Colon (tissue), 2 donors: ENCODE results near the gene PGBD4.
A peak's percentile ranks its signal among the peaks of the same experiment; 100 is the strongest.

Experiments used
- FAIRE-seq: peaks from 2 replicates; lab custom pipeline; 2012; peaks lifted over from hg19 to GRCh38; lab: Jason Lieb, UNC
- donor health status: control.
- donor health status: control.

Gene PGBD4

GRCh38 chr15:34101366-34102174 is at the start of gene PGBD4, which contains the start of gene EMC7:
Gene PGBD4, plus strand, starts transcription at chr15:34102083. Its CDS starts 449 bp downstream, at chr15:34102532.
Gene EMC7, minus strand, starts transcription at chr15:34101862. Its CDS starts 23 bp downstream, at chr15:34101839.
- peak; percentile 21 for FAIRE-seq

DNA sequence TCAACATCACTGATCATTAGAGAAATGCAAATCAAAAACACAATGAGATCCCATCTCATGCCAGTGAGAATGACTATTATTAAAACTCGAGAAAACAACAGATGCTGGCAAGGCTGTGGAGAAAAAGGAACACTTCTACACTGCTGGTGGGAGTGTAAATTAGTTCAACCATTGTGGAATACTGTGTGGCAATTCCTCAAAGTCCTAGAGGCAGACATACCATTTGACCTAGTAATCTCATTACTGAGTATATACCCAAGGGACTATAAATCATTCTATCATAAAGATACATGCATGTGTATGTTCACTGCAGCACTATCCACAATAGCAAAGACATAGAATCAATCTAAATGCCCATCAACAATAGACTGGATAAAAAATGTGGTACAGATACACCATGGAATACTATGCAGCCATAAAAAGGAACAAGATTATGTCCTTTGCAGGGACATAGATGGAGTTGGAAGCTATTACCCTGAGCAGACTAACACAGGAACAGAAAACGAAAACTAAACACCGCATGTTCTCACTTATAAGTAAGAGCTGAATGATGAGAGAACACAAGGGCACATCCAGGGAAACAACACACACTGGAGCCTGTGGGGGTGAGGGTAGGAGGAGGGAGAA is 47.7 kb upstream of the PGBD4 start:
- no peak for FAIRE-seq

DNA sequence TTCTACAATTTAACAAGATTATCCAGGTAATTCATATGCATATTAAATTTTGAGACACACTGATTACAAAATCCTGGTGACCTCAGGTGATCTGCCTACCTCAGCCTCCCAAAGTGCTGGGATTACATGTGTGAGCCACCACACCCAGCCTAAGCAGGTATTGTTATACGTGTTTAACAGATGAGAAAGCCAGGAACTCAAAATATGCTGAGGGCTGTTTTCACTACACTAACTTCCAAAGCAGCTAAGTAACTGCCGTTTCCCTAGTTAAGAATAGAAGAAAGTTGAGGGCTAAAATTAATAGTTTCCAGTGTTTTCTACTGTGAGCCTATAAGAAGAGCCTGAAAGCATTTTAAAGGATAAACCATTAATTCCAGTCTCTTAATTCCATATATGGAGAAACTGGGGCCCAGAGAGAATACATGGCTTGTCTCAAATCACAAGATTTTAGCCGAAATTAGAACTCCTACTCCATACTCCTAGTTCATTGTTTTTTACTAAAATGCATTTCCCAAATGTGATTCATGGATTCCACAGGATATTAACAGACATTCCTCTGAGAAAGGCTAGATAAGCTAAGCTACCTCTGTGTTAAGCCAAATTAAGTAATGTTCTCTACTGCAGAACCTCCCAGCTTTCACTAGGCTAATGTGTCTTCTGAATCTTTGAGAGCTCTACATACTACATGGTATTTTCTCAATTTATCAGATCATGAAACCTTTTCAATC is 45.9 kb upstream of the PGBD4 start:
- no peak for FAIRE-seq

DNA sequence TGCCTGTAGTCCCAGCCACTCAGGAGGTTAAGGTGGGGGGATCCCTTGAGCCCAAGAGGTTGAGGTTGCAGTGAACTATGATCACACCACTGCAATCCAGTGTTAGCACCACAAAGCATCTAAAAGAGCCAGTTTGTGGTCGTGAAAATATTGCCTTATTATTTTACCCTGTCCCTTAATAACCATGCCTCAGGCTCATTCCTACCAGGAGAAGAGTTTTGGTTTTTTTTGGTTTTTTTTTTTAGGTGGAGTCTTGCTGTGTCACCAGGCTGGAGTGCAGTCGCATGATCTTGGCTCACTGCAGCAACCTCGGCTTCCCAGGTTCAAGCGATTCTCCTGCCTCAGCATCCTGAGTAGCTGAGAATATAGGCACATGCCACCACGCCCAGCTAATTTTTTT is 45.0 kb upstream of the PGBD4 start:
- FAIRE-seq, result no peak

GRCh38 chr15:34059476-34059875 is 42.4 kb upstream of the PGBD4 start:
- no peak for FAIRE-seq

DNA sequence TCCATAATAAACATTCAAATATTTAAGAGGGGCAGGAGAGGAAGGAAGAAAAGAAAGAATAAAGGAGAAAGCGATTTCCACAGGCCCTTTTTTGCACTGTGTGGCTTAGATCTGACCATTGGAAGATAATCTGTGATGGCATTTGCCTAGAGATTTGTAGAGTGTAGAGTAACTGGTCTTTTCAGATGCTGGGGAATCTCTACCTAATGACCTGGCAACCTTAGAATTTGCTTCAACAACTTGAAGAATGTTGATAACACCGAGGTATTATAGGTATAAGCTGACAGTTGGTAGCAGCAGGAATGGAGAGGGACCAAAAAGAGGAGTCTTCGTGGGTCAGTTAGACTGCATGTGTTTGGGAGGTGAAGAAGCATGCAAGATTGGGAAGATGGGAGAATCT is 41.9 kb upstream of the PGBD4 start:
- no peak for FAIRE-seq

DNA sequence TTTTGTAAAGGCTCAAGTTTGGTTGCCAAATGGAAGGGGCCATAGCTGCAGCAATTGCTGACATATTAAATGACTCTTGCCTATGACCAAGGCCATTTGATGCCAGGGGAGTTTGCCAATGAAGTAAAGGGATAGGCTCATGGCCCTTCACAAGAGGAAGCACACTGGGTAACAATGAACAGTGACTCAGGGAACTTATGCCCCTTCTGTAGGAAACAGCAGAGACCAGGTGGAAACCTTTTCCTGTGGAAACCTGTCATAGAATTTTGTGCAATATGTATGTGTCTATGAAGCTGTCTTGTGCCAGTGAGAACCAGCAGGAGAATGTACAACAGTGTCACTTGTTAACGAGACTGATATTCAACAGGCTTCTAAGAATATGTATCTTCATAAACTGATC is 37.4 kb upstream of the PGBD4 start:
- FAIRE-seq, result no peak

DNA sequence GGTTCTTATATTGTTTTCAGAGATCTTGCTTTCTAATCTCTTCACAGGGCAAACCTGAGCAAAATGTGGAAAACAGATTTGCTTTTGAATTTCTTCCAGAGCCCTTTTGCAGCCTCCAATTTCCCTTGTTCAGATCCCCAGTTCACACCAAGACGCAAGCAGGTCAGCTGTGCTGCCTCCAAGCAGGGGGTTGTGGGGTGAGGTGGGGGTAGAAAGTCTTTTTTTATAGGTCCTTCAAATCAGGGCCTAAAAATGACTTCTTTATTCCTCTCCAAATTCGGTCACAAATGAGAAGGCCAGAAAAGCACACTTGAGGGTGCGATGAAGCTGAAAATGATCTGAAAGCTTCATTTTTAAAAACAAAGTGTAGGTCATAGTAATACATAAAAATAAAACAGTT is 36.6 kb upstream of the PGBD4 start:
- FAIRE-seq, result no peak

DNA sequence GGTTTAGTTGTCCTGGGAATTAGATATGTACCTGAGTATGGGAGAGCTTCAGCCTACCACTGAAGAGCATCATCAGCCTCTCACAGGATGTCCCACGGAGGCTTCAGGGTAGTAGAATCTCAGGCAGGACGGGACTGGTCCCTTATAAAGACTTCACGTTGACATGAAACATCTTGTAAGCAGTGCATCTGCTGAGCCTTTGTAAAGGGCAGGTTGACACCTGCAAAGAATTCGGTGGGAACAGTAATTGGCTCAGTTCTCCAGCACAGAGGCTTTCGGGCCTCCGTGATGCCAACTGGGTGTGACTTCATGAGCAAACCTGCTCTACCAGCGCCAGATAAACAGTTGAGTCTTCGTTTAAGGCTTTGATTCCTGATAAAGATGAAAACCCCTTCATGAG is 35.9 kb upstream of the PGBD4 start:
- FAIRE-seq, result no peak

GRCh38 chr15:34070003-34070402 is 31.9 kb upstream of the PGBD4 start:
- no peak for FAIRE-seq

DNA sequence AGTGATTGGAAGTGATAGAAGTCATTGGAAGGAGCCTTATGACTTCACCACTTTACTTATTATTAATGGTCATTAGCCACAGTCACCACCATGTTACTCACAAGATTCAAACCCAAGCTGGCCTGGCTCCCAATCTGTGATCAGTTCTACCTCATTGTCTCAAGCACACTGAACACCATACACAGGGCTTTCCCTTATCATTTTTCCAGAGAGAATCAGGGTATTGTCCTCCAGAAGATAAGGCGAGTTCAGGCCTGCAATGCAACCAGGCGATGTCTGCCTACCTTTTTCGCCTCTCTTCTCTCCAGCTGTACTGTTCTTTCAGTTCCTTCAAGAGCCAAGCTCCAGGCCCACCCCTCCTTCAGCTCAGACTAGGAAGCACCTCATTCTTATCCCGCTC is 25.1 kb upstream of the PGBD4 start:
- no peak for FAIRE-seq

GRCh38 chr15:34078900-34079299 is 23.0 kb upstream of the PGBD4 start:
- no peak for FAIRE-seq

- no peak for FAIRE-seq
Measured at GRCh38 chr15:34079904-34080303, 22.0 kb upstream of the PGBD4 start.

DNA sequence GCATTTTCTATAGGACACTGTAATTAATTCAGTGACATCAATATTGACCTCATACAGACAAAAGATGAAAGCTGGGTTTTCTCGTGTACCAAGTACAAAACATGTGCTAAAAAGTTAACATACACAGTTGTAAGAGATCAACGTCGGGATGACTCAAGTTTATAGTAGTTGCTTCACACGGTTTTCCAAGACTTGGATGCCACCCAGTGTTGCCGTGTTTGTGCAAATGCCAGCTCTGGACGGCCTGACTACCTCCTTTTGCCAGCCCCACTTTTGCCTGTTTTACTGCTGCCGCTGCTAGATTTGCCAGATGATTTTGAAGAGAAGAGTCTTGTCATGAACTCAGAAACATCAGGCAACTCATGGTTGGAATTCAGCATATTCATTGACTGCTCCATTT is 17.8 kb upstream of the PGBD4 start:
- FAIRE-seq, result no peak

GRCh38 chr15:34085746-34086145 is 16.1 kb upstream of the PGBD4 start:
- no peak for FAIRE-seq

DNA sequence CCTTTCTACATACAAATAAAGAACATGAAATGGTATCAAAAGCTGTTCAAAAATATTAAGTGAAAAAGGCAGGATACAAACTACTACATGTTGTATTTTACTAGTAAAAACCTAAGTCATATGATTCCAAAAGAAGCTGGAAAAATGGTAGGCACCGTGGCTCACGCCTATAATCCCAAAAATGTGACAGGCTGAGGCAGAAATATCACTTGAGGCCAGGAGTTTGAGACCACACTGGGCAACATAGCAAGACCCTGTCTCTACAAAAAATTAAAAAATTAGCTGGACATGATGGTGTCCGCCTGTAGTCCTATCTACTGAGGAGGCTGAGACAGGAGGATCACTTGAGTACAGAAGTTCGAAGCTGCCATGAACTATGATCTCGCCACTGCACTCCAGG is 2.0 kb upstream of the PGBD4 start:
- FAIRE-seq, result no peak

- no peak for FAIRE-seq
Measured at GRCh38 chr15:34102175-34102925, 467 bp downstream of the PGBD4 start.

DNA sequence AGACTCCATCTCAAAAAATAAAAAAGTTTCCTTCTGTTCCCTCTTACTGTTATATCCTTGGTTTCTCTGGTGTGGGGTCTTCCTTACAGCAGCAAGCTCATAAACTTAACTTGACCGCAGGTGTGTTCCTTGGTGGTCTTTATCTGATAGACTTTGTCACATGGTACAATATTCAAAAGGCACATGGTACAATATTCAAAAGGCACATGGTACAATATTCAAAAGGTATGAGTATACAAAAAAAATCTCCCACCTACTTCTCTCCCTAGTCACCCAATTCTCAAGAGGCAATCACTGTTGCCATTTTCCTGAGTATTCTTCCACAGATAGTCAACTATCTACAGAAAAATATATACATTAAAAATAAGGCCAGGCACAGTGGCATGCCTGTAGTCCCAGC is 4.5 kb downstream of the PGBD4 start:
- FAIRE-seq, result no peak

DNA sequence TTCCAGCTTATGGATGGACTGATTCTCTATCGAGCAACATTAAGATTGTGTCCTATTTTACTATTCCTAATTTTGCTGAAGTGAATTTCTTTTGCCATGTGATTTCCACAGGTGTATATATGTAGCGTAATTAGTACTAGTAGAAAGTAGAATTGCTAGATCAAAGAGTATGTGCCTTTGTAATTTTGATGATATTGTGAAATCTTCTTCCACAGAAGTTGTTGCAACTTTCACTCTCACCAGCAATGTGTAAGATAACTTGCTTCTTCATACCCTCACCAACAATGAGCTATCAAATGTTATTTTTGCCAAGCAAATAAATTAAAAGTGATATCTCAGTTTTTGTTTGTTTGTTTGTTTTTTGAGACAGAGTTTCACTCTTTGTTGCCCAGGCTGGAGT is 5.4 kb downstream of the PGBD4 start:
- no peak for FAIRE-seq

DNA sequence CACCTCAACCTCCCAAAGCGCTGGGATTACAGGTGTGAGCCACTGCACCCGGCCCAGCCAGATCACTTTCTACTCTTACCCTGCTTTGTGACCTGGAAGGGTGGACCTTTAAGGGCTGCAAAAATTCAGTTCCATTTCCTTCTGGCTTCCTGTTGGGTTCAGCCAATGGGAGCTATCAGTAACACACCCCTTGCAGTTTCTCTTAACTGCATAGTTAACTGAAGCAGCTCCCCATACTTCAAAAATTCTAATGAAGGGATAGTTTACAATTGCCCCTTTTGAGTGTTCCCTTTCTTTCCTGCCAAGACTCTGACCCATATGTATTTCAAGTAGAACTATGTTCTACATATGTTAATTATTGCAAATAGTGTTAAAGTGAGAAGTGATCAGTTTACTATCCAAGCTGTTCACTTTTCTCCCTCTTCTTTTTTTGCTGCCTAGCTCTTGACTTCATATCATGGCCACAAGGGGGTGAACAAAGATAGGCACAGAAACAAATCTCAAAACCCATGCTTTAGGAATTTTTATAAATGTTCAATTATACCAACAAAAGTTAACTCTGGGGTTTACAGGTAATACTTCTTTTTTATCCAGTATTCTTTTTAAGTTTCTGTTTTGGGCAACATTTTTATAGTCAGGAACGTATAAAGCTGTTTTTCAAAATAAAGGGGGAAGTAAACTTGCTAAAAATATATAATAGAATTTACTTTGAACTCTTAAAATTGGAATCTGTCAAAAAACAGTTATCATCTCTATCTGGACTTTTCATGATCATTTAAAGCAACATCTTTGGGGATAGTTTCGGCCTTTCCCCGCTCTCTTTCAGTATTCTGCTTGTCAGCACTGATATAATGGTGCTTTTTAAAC is 8.1 kb downstream of the PGBD4 start:
- FAIRE-seq, result no peak

- no peak for FAIRE-seq
Measured at GRCh38 chr15:34111488-34111887, 9.6 kb downstream of the PGBD4 start.
